ELR (cell line): ENCODE measurements around the gene SULT1A2.
A peak's percentile ranks its signal among the peaks of the same experiment; 100 is the strongest.
"Not testable (repeated sequence)": the region's sequence is repeated elsewhere in the genome, so short reads cannot be mapped to it uniquely, and the experiment has no call there.

ENCODE experiments used
- DNase-seq: peaks from one replicate; pipeline ENCODE4 v3.0.0-alpha.2; 2015; ENCODE audit warnings: low read depth

Gene SULT1A2

GRCh38 chr16:28591355-28591754 lies 5.5 kb downstream of the SULT1A2 start:
- DNase-seq, result no peak

GRCh38 chr16:28590384-28591340 lies 6.2 kb downstream of the SULT1A2 start:
- DNase-seq, result no peak

- no peak for DNase-seq
Measured at GRCh38 chr16:28589930-28590329, 6.9 kb downstream of the SULT1A2 start.

GRCh38 chr16:28589069-28589468 lies 7.8 kb downstream of the SULT1A2 start:
- no peak for DNase-seq

GRCh38 chr16:28587386-28587785 lies 9.5 kb downstream of the SULT1A2 start:
- DNase-seq, result peak; percentile 93

- DNase-seq, result no peak
Measured at GRCh38 chr16:28586466-28586865, 10.4 kb downstream of the SULT1A2 start.

- DNase-seq, result no peak
Measured at GRCh38 chr16:28585674-28586073, 11.2 kb downstream of the SULT1A2 start.

- DNase-seq, result no peak
Measured at GRCh38 chr16:28580726-28581315, 16.0 kb downstream of the SULT1A2 start.

GRCh38 chr16:28575446-28576109 lies 21.3 kb downstream of the SULT1A2 start:
- no peak for DNase-seq

GRCh38 chr16:28574925-28575324 lies 21.9 kb downstream of the SULT1A2 start:
- no peak for DNase-seq

- no peak for DNase-seq
Measured at GRCh38 chr16:28573738-28574718, 22.8 kb downstream of the SULT1A2 start.

- no peak for DNase-seq
Measured at GRCh38 chr16:28572696-28573510, 23.9 kb downstream of the SULT1A2 start.

GRCh38 chr16:28569968-28570752 lies 26.7 kb downstream of the SULT1A2 start:
- no peak for DNase-seq

- peak; percentile 36 for DNase-seq
Measured at GRCh38 chr16:28569021-28569420, 27.8 kb downstream of the SULT1A2 start.

GRCh38 chr16:28567292-28567691 lies 29.6 kb downstream of the SULT1A2 start:
- no peak for DNase-seq

GRCh38 chr16:28566233-28566925 lies 30.5 kb downstream of the SULT1A2 start:
- DNase-seq, result not testable (repeated sequence)

- DNase-seq, result no peak
Measured at GRCh38 chr16:28563218-28563617, 33.6 kb downstream of the SULT1A2 start.

GRCh38 chr16:28562199-28562598 lies 34.7 kb downstream of the SULT1A2 start:
- DNase-seq, result no peak

- no peak for DNase-seq
Measured at GRCh38 chr16:28561557-28562187, 35.2 kb downstream of the SULT1A2 start.
